WTC11 (cell line): ENCODE results near the gene STKLD1. TPM values are rescaled to one million over a fixed set of nuclear protein-coding genes. Genes with fewer than 3 reads are reported as not detected.

Source experiments
- ATAC-seq: fragments of 200-7000 bp; cut with Tn5 transposase; 2 replicates; pipeline ENCODE4 v1.10.0; 2021; ENCODE audit warnings: mild to moderate bottlenecking, moderate library complexity
- CTCF ChIA-PET: fragments of 300-600 bp; sonication (Branson Sonifier 250); formaldehyde crosslinking; loops from one replicate; lab custom pipeline; 2021; ENCODE audit warnings: antibody characterized with exemption; lab: Charles Lee
- POLR2A ChIA-PET: fragments of 350-600 bp; sonication (Branson Sonifier 250); formaldehyde crosslinking; loops from one replicate; lab custom pipeline; 2021; ENCODE audit warnings: antibody characterized with exemption; lab: Charles Lee
- DNase-seq: peaks from one replicate; pipeline ENCODE4 v3.0.0; 2021; ENCODE audit warnings: low spot score
- H3K27ac Mint-ChIP-seq: 2 replicates; pipeline ENCODE4 v1.8.0; 2021; ENCODE audit warnings: mixed read lengths
- H3K27me3 Mint-ChIP-seq: 2 replicates; pipeline ENCODE4 v1.8.0; 2021; ENCODE audit warnings: low read depth, mild to moderate bottlenecking, moderate library complexity, mixed read lengths
- H3K36me3 Mint-ChIP-seq: 2 replicates; pipeline ENCODE4 v1.8.0; 2021; ENCODE audit warnings: mixed read lengths
- H3K4me1 Mint-ChIP-seq: 2 replicates; pipeline ENCODE4 v1.8.0; 2022; ENCODE audit warnings: mixed read lengths
- H3K4me3 Mint-ChIP-seq: 2 replicates; pipeline ENCODE4 v1.8.0; 2021; ENCODE audit warnings: mild to moderate bottlenecking, moderate library complexity, mixed read lengths
- H3K9me3 Mint-ChIP-seq: 2 replicates; pipeline ENCODE4 v1.8.0; 2021; ENCODE audit warnings: mixed read lengths
- ATF1 ChIP-seq: sonication (generic); formaldehyde crosslinking; IDR thresholded peaks from 2 replicates; pipeline ENCODE4 v1.8.1; 2023; ENCODE audit warnings: mild to moderate bottlenecking, moderate library complexity, missing genetic modification reagents
- CTCF ChIP-seq: fragments of 200-600 bp; IDR thresholded peaks from 2 replicates; pipeline ENCODE4 v1.8.0; 2022; ENCODE audit warnings: antibody characterized with exemption
- FOXJ3 ChIP-seq: sonication (generic); formaldehyde crosslinking; IDR thresholded peaks from 2 replicates; pipeline ENCODE4 v1.9.0; 2021; ENCODE audit warnings: missing genetic modification reagents, mild to moderate bottlenecking, borderline replicate concordance
- IRF1 ChIP-seq: sonication (generic); formaldehyde crosslinking; IDR thresholded peaks from 2 replicates; pipeline ENCODE4 v1.8.0; 2023; ENCODE audit warnings: missing genetic modification reagents
- JAZF1 ChIP-seq: fragments of 250-450 bp; sonication (Bioruptor Pico); IDR thresholded peaks from 2 replicates; pipeline ENCODE4 v1.9.0; 2021; ENCODE audit warnings: moderate library complexity, mild to moderate bottlenecking, inconsistent platforms
- MYBL2 ChIP-seq: sonication (generic); formaldehyde crosslinking; IDR thresholded peaks from 2 replicates; pipeline ENCODE4 v1.8.1; 2023; ENCODE audit warnings: mild to moderate bottlenecking, moderate library complexity, missing genetic modification reagents
- NFATC4 ChIP-seq: fragments of 250-450 bp; sonication (Bioruptor Pico); IDR thresholded peaks from 2 replicates; pipeline ENCODE4 v1.9.0; 2021; ENCODE audit warnings: mild to moderate bottlenecking
- NR3C1 ChIP-seq: sonication (generic); formaldehyde crosslinking; conservative IDR thresholded peaks from 2 replicates; pipeline ENCODE4 v1.8.1; 2023; ENCODE audit warnings: low read depth, mild to moderate bottlenecking, missing genetic modification reagents
- PRDM15 ChIP-seq: sonication (generic); formaldehyde crosslinking; IDR thresholded peaks from 2 replicates; pipeline ENCODE4 v1.8.0; 2022; ENCODE audit warnings: missing genetic modification reagents
- RELA ChIP-seq: sonication (generic); formaldehyde crosslinking; IDR thresholded peaks from 2 replicates; pipeline ENCODE4 v1.8.1; 2022; ENCODE audit warnings: missing genetic modification reagents, mild to moderate bottlenecking, borderline replicate concordance
- ZNF121 ChIP-seq: sonication (generic); formaldehyde crosslinking; IDR thresholded peaks from 2 replicates; pipeline ENCODE4 v1.8.0; 2023; ENCODE audit warnings: missing genetic modification reagents
- ZNF138 ChIP-seq: sonication (generic); formaldehyde crosslinking; conservative IDR thresholded peaks from 2 replicates; pipeline ENCODE4 v1.8.1; 2022; ENCODE audit warnings: mild to moderate bottlenecking, moderate library complexity, missing genetic modification reagents
- ZNF219 ChIP-seq: sonication (generic); formaldehyde crosslinking; IDR thresholded peaks from 2 replicates; pipeline ENCODE4 v1.8.0; 2023; ENCODE audit warnings: missing genetic modification reagents, mild to moderate bottlenecking, borderline replicate concordance
- ZNF281 ChIP-seq: sonication (generic); formaldehyde crosslinking; IDR thresholded peaks from 2 replicates; pipeline ENCODE4 v1.8.0; 2023; ENCODE audit warnings: mild to moderate bottlenecking, missing genetic modification reagents
- ZNF671 ChIP-seq: fragments of 250-450 bp; sonication (Bioruptor Pico); IDR thresholded peaks from 2 replicates; pipeline ENCODE4 v1.8.0; 2021; ENCODE audit warnings: mild to moderate bottlenecking
- total RNA-seq: library from RNA; stranded (reverse); gene quantifications from 3 replicates; pipeline ENCODE4 v1.2.3, GENCODE V29; 2021

STKLD1 gene
- total RNA-seq, 1 experiment from 2014 or later = 0.98 TPM

GRCh38 chr9:133419005-133419404 lies 42.8 kb downstream of the STKLD1 start:
- ChIA-PET POLR2A (interaction anchor here (0.8 to 1.3 kb wide), 2 partner anchors 11 to 16 kb away, joined by 3 read pairs; no protein-coding TSS in a partner anchor), CTCF (interaction anchor here (0.6 kb wide), 1 partner anchor 37 kb away, joined by 3 read pairs; no protein-coding TSS in a partner anchor)
- DNase-seq = no peak
- Mint-ChIP-seq H3K9me3 (no peaks in the 10 kb centered on the region), H3K27ac (peak overlapping the region; percentile 80), H3K27me3 (no peaks in the 10 kb centered on the region), H3K4me3 (peak overlapping the region; percentile 96), H3K36me3 (peaks cover 12% of the 10 kb centered on the region), H3K4me1 (peaks cover 39% of the 10 kb centered on the region)
- TF ChIP-seq ZNF138 (CRISPR knock-in tag) (no peak), MYBL2 (CRISPR knock-in tag) (no peak), NFATC4 (CRISPR knock-in tag) (no peak), ZNF671 (CRISPR knock-in tag) (no peak), NR3C1 (CRISPR knock-in tag) (no peak), FOXJ3 (no peak), JAZF1 (CRISPR knock-in tag) (no peak), RELA (CRISPR knock-in tag) (no peak)
- ATAC-seq = no peak

- Mint-ChIP-seq H3K36me3 (no peaks in the 10 kb centered on the region; the same call in 1 of the 2 replicates), H3K4me3 (no peak overlapping the region), H3K4me1 (peaks cover 39% of the 10 kb centered on the region), H3K9me3 (no peaks in the 10 kb centered on the region), H3K27ac (peak overlapping the region; percentile 92), H3K27me3 (no peaks in the 10 kb centered on the region)
- TF ChIP-seq JAZF1 (CRISPR knock-in tag) (no peak), PRDM15 (no peak), ZNF281 (no peak), ZNF219 (CRISPR knock-in tag) (no peak), ATF1 (CRISPR knock-in tag) (no peak)
- ATAC-seq = no peak
- no peak for DNase-seq
- POLR2A ChIA-PET = no interaction called here
- CTCF ChIA-PET = no interaction called here
These were observed 44.2 kb downstream of the STKLD1 start for GRCh38 chr9:133420392-133420827.

GRCh38 chr9:133421615-133422542 lies 45.7 kb downstream of the STKLD1 start, which contains the start of gene ADAMTS13:
ADAMTS13 (plus strand) TSS chr9:133422367; CDS start chr9:133422444, 77 bp downstream.
- CTCF ChIA-PET = interaction anchor here (0.7 to 2.3 kb wide), 16 partner anchors 8 to 273 kb away, joined by 3 to 10 read pairs (median 3); partner anchors contain the start of genes MED22, RPL7A and STKLD1
- Mint-ChIP-seq H3K36me3 (peaks cover under 1% of the 10 kb centered on the region; the same call in 1 of the 2 replicates), H3K9me3 (0 out of 2 replicates have a peak, but pooled peaks cover under 1% of the 10 kb centered on the region), H3K27me3 (no peaks in the 10 kb centered on the region), H3K27ac (peak within 1 kb of the TSS; percentile 87), H3K4me3 (no peak within 1 kb of the TSS; the same call in 1 of the 2 replicates), H3K4me1 (peaks cover 32% of the 10 kb centered on the region)
- POLR2A ChIA-PET = no interaction called here
- TF ChIP-seq CTCF = 0 out of 2 replicates have a peak, but pooled peaks have one; percentile 16
- peak; percentile 76; the same call in 1 of the 2 replicates for TF ChIP-seq ZNF121 (CRISPR knock-in tag)
- no peak for TF ChIP-seq IRF1 (CRISPR knock-in tag)
- ATAC-seq = peak; percentile 50
- peak; percentile 48 for DNase-seq
